ENCODE data around the gene FAM209A. TPM values are rescaled to one million over a fixed set of nuclear protein-coding genes. Genes with fewer than 3 reads are reported as not detected.
"Not testable (repeated sequence)": the region's sequence is repeated elsewhere in the genome, so short reads cannot be mapped to it uniquely, and the experiment has no call there.

Gene FAM209A, protein sequence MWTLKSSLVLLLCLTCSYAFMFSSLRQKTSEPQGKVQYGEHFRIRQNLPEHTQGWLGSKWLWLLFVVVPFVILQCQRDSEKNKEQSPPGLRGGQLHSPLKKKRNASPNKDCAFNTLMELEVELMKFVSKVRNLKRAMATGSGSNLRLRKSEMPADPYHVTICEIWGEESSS
- not detected for total RNA-seq
- long read RNA-seq: 0 reads

DNA sequence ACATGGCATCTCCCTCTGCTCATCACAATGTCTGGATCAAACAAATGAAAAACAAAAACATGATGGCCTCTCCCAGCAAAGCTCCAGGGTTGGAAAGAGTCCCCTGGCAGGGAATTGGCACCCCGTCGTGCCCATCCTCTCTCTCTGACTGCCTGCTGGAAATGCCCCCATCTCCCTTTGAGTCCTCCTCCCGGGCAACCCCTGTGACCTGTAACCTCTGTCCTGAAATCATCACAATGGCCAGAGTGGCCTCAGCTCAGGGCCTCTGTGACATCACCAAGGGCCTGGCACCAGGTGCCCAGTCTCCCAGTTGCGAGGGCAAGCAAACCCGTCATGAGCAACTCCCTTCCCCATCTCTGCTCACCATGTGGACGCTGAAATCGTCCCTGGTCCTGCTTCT is at the start of gene FAM209A:
TSS of gene FAM209A (plus strand) at position 301 of the 400 bp plus-strand sequence. CDS start at position 366, 65 bp downstream.
- H3K4me3 ChIP-seq; intact Hi-C loops (cut with micrococcal nuclease); H3K27me3 ChIP-seq (ENCODE audit: low read depth); H3K27ac ChIP-seq (replicated peaks); H3K4me1 ChIP-seq; DNase-seq: not testable (repeated sequence)
- peaks cover 23% of the 10 kb centered on the region for H3K36me3 ChIP-seq
- peaks cover 30% of the 10 kb centered on the region for H3K9me3 ChIP-seq (replicated peaks)

DNA sequence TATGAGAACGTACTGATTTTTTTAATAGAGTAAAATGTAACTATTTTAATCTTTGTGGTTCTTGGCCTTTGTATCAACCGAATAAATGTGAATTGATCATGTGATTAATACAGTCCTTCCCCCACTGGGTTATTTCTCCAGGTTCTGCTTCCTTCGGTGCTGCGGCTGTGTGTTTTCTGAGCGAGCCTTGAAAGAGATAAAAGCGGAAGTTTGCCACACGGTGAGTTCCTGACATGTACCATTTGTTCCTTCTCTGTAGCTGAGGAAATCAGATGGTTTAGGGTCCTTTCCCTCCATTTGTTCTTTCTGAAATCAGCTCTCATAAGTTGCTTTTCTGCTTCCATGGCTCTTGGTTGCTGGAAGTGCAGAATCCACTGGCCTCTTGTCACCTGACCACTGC is 40.6 kb upstream of the FAM209A start:
- DNase-seq: no peak
- H3K9me3 ChIP-seq (replicated peaks): no peaks in the 10 kb centered on the region
- peaks cover 89% of the 10 kb centered on the region for H3K36me3 ChIP-seq
- intact Hi-C loops (cut with micrococcal nuclease): no loop called here
- H3K4me3 ChIP-seq: no peak overlapping the region
- H3K4me1 ChIP-seq: no peaks in the 10 kb centered on the region
- TF ChIP-seq, protein P1, sequence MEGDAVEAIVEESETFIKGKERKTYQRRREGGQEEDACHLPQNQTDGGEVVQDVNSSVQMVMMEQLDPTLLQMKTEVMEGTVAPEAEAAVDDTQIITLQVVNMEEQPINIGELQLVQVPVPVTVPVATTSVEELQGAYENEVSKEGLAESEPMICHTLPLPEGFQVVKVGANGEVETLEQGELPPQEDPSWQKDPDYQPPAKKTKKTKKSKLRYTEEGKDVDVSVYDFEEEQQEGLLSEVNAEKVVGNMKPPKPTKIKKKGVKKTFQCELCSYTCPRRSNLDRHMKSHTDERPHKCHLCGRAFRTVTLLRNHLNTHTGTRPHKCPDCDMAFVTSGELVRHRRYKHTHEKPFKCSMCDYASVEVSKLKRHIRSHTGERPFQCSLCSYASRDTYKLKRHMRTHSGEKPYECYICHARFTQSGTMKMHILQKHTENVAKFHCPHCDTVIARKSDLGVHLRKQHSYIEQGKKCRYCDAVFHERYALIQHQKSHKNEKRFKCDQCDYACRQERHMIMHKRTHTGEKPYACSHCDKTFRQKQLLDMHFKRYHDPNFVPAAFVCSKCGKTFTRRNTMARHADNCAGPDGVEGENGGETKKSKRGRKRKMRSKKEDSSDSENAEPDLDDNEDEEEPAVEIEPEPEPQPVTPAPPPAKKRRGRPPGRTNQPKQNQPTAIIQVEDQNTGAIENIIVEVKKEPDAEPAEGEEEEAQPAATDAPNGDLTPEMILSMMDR (IDR thresholded peaks at IDR 0.05; ENCODE audit: borderline replicate concordance): no peak
- H3K27ac ChIP-seq (replicated peaks): no peak overlapping the region
- no peaks in the 10 kb centered on the region for H3K27me3 ChIP-seq (ENCODE audit: low read depth)

DNA sequence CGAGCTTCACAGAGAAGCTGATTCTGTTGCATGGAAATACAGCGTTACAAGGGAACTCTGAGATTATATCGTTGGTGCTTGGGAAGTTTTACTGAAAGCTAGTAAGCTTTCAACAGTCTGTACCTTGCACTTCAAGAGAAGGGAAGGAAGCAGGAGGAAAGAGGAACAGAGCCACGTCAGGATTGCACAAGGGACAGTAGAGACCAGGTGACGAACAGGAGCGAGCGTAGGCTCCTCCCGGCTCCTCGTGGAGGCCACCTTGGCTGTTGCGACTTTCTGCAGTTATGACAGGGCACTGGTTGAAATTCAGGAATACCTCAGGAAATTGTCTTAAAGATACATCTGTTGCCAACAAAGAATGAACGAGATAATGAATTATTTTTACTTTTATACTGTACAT is 37.3 kb upstream of the FAM209A start:
- Histone ChIP-seq H3K4me3 (no peak overlapping the region), H3K4me1 (no peaks in the 10 kb centered on the region), H3K27me3 (ENCODE audit: low read depth) (no peaks in the 10 kb centered on the region), H3K9me3 (replicated peaks) (no peaks in the 10 kb centered on the region), H3K27ac (replicated peaks) (no peak overlapping the region), H3K36me3 (peaks cover 82% of the 10 kb centered on the region)
- intact Hi-C loops (cut with micrococcal nuclease): no loop called here
- TF ChIP-seq, protein P1 (IDR thresholded peaks at IDR 0.05; ENCODE audit: borderline replicate concordance): no peak
- DNase-seq: no peak

DNA sequence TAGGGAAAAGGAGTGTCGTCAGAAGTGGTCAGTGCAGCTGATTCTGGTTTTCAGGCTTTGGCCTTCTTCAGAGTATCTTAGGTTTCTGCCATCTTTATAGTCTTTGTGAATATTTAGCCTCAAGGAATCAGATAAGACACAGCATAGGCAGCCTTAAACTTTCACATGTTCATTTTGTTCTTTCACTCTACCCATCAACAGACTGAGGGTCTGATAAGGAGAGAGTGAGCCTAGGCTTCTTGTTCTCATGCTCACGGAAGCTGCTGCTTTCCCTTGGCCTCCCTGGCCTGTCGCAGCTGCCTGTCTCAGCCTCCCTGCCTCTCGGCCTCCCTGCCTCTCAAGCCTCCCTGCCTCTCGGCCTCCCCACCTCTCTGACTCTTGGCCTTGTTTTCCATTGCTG is 36.0 kb upstream of the FAM209A start:
- no peaks in the 10 kb centered on the region for H3K9me3 ChIP-seq (replicated peaks)

DNA sequence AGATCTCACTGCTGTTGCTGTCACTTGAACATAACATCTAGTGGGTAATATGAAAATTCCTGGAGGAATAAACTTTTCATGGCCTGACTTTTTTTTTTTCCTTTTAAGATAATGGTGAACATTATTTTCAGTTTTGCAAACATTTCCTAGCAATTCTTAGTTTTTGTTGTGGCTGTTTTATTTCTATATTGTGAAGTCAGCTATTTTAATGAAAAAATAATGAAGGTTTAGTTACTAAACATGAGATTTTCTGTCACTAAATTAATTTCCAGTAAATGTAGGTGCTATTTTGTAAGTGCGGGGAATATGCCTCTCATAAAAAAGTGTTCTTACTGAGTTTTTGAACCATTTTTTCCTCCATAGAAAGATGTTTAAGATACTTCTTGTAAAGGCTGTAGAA is 23.4 kb upstream of the FAM209A start:
- Histone ChIP-seq H3K36me3 (peaks cover 26% of the 10 kb centered on the region), H3K27ac (replicated peaks) (no peak overlapping the region), H3K4me1 (peaks cover 4% of the 10 kb centered on the region), H3K9me3 (replicated peaks) (peaks cover 10% of the 10 kb centered on the region), H3K4me3 (no peak overlapping the region), H3K27me3 (ENCODE audit: low read depth) (no peaks in the 10 kb centered on the region)
- no peak for DNase-seq
- intact Hi-C loops (cut with micrococcal nuclease): no loop called here
- TF ChIP-seq, protein P1 (IDR thresholded peaks at IDR 0.05; ENCODE audit: borderline replicate concordance): no peak

More for the DNA sequence above, 36.0 kb upstream of the FAM209A start:
- Histone ChIP-seq H3K36me3 (peaks cover 82% of the 10 kb centered on the region), H3K27me3 (ENCODE audit: low read depth) (no peaks in the 10 kb centered on the region), H3K4me3 (no peak overlapping the region), H3K27ac (replicated peaks) (no peak overlapping the region), H3K4me1 (no peaks in the 10 kb centered on the region)
- DNase-seq: no peak
- TF ChIP-seq, protein P1 (IDR thresholded peaks at IDR 0.05; ENCODE audit: borderline replicate concordance): no peak
- intact Hi-C loops (cut with micrococcal nuclease): no loop called here

DNA sequence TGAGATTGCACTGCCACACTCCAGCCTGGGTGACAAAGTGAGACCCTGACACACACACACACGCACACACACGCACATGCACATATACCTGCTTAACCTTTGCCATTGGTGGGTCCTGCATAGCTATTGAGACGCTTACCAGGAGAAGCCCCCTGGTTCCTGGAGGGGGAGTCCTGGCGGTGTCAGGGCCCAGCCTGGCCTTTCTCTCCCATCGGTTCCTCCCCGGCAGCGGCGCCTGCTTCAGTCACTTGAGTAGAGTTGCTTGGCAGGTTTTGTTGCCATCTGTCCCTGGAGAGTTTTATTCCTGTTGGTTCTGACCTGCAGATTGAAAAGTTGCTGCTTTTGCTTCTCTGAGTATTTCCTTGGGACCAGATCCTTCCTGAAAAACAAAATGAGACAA is 20.6 kb upstream of the FAM209A start:
- DNase-seq: no peak
- Histone ChIP-seq H3K27me3 (ENCODE audit: low read depth) (no peaks in the 10 kb centered on the region), H3K36me3 (peaks cover 6% of the 10 kb centered on the region), H3K4me3 (no peak overlapping the region), H3K27ac (replicated peaks) (no peak overlapping the region), H3K4me1 (peaks cover 4% of the 10 kb centered on the region), H3K9me3 (replicated peaks) (no peaks in the 10 kb centered on the region)
- TF ChIP-seq, protein P1 (IDR thresholded peaks at IDR 0.05; ENCODE audit: borderline replicate concordance): no peak
- intact Hi-C loops (cut with micrococcal nuclease): no loop called here

Data from left ventricle myocardium inferior (tissue), 1 donor.